H9 (cell line): ENCODE results near the gene FAM163B. TPM values are rescaled to one million over a fixed set of nuclear protein-coding genes. Genes with fewer than 3 reads are reported as not detected.

ENCODE experiments used
- DNase-seq: peaks from one replicate; pipeline ENCODE4 v3.0.0-alpha.2; 2017
- H2AFZ ChIP-seq: one replicate; pipeline ENCODE4 v1.6.1; 2013; ENCODE audit warnings: mild to moderate bottlenecking, low read length, control low read depth, moderate library complexity
- H2AK5ac ChIP-seq: 2 replicates; pipeline ENCODE4 v1.6.1; 2013; ENCODE audit warnings: low read length, control low read depth, mixed read lengths; ENCODE audit not compliant: insufficient read length
- H2BK120ac ChIP-seq: one replicate; pipeline ENCODE4 v1.6.1; 2013; ENCODE audit warnings: low read depth, mild to moderate bottlenecking, low read length, control low read depth, inconsistent platforms; ENCODE audit not compliant: poor library complexity, severe bottlenecking
- H2BK12ac ChIP-seq: 2 replicates; pipeline ENCODE4 v1.6.1; 2013; ENCODE audit warnings: low read length, control low read depth, mixed read lengths, low read depth; ENCODE audit not compliant: insufficient read length
- H2BK15ac ChIP-seq: 2 replicates; pipeline ENCODE4 v1.6.1; 2013; ENCODE audit warnings: low read depth, low read length, control low read depth
- H2BK20ac ChIP-seq: one replicate; pipeline ENCODE4 v1.6.1; 2013; ENCODE audit warnings: low read depth, mild to moderate bottlenecking, low read length, control low read depth, inconsistent platforms; ENCODE audit not compliant: poor library complexity, severe bottlenecking
- H2BK5ac ChIP-seq: 2 replicates; pipeline ENCODE4 v1.6.1; 2013; ENCODE audit warnings: low read length, control low read depth, mixed read lengths; ENCODE audit not compliant: insufficient read length
- H3K14ac ChIP-seq: 2 replicates; pipeline ENCODE4 v1.6.1; 2013; ENCODE audit warnings: low read length, control low read depth; ENCODE audit not compliant: insufficient read depth
- H3K18ac ChIP-seq: 2 replicates; pipeline ENCODE4 v1.6.1; 2013; ENCODE audit warnings: low read depth, mild to moderate bottlenecking, mixed read lengths, low read length, control low read depth; ENCODE audit not compliant: insufficient read length
- H3K23ac ChIP-seq: 2 replicates; pipeline ENCODE4 v1.6.1; 2013; ENCODE audit warnings: low read length, control low read depth, mixed read lengths, low read depth; ENCODE audit not compliant: insufficient read length
- H3K23me2 ChIP-seq: 2 replicates; pipeline ENCODE4 v1.6.1; 2013; ENCODE audit warnings: low read depth, mild to moderate bottlenecking, mixed read lengths, low read length, control low read depth; ENCODE audit not compliant: insufficient read length, poor library complexity, severe bottlenecking
- H3K27ac ChIP-seq: 2 replicates; pipeline ENCODE4 v1.5.1; 2013; ENCODE audit warnings: low read length, control low read depth, mixed read lengths, low read depth; ENCODE audit not compliant: insufficient read length
- H3K27me3 ChIP-seq: 2 replicates; pipeline ENCODE4 v1.6.1; 2013; ENCODE audit warnings: low read length, control low read depth, inconsistent platforms; ENCODE audit not compliant: insufficient read depth
- H3K4ac ChIP-seq: 2 replicates; pipeline ENCODE4 v1.6.1; 2013; ENCODE audit warnings: low read depth, mild to moderate bottlenecking, control low read depth, inconsistent platforms, low read length, moderate library complexity
- H3K4me1 ChIP-seq: 2 replicates; pipeline ENCODE4 v1.6.1; 2013; ENCODE audit warnings: low read length, control low read depth, inconsistent platforms; ENCODE audit not compliant: insufficient read depth
- H3K4me2 ChIP-seq: 2 replicates; pipeline ENCODE4 v1.6.1; 2013; ENCODE audit warnings: low read length, control low read depth, mixed read lengths; ENCODE audit not compliant: insufficient read length, insufficient read depth
- H3K56ac ChIP-seq: 2 replicates; pipeline ENCODE4 v1.6.1; 2013; ENCODE audit warnings: low read depth, mild to moderate bottlenecking, mixed read lengths, low read length, control low read depth; ENCODE audit not compliant: insufficient read length
- H3K79me1 ChIP-seq: 2 replicates; pipeline ENCODE4 v1.6.1; 2013; ENCODE audit warnings: low read depth, mild to moderate bottlenecking, moderate library complexity, low read length, control low read depth, inconsistent platforms; ENCODE audit not compliant: insufficient read depth, poor library complexity, severe bottlenecking
- H3K79me2 ChIP-seq: 2 replicates; pipeline ENCODE4 v1.6.1; 2013; ENCODE audit warnings: low read length, control low read depth, inconsistent platforms; ENCODE audit not compliant: insufficient read depth
- H3K9ac ChIP-seq: 2 replicates; pipeline ENCODE4 v1.6.1; 2013; ENCODE audit warnings: low read length, control low read depth, mixed read lengths; ENCODE audit not compliant: insufficient read length; ENCODE audit errors: extremely low read depth
- H3K9me3 ChIP-seq: one replicate; pipeline ENCODE4 v1.6.1; 2013; ENCODE audit warnings: low read depth, low read length, inconsistent platforms; ENCODE audit not compliant: control insufficient read depth
- H3T11ph ChIP-seq: one replicate; pipeline ENCODE4 v1.6.1; 2013; ENCODE audit warnings: mild to moderate bottlenecking, low read length, control low read depth, inconsistent platforms
- H4K20me1 ChIP-seq: one replicate; pipeline ENCODE4 v1.6.1; 2013; ENCODE audit not compliant: control insufficient read depth, insufficient read length, insufficient read depth
- H4K5ac ChIP-seq: 2 replicates; pipeline ENCODE4 v1.6.1; 2013; ENCODE audit warnings: low read depth, mild to moderate bottlenecking, mixed read lengths, low read length, control low read depth; ENCODE audit not compliant: insufficient read length
- H4K8ac ChIP-seq: replicated peaks from 2 replicates; pipeline ENCODE4 v1.6.1; 2013; ENCODE audit warnings: low read length, control low read depth, mixed read lengths, low read depth; ENCODE audit not compliant: insufficient read length
- H4K91ac ChIP-seq: 2 replicates; pipeline ENCODE4 v1.6.1; 2013; ENCODE audit warnings: low read depth, mild to moderate bottlenecking, moderate library complexity, mixed read lengths, low read length, control low read depth; ENCODE audit not compliant: insufficient read length
- H3K27ac Mint-ChIP-seq, 3 experiments: 2 replicates in 2 of 3; 3 replicates in 1 of 3; pipeline ENCODE4 v1.8.0; 2020 to 2021; ENCODE audit warnings: mixed read lengths in 3 of 3, mild to moderate bottlenecking in 1 of 3, moderate library complexity in 1 of 3
- H3K27me3 Mint-ChIP-seq: 2 replicates; pipeline ENCODE4 v1.8.0; 2021; ENCODE audit warnings: low read depth, mild to moderate bottlenecking, moderate library complexity, mixed read lengths
- H3K36me3 Mint-ChIP-seq, 3 experiments: 2 replicates in 2 of 3; 3 replicates in 1 of 3; pipeline ENCODE4 v1.8.0; 2020 to 2021; ENCODE audit warnings: low read depth in 3 of 3, mixed read lengths in 3 of 3; ENCODE audit not compliant: insufficient read depth in 1 of 3
- H3K4me1 Mint-ChIP-seq, 2 experiments: 2 replicates each; pipeline ENCODE4 v1.8.0; 2020; ENCODE audit warnings: mixed read lengths in 2 of 2
- H3K4me3 Mint-ChIP-seq, 2 experiments: 2 replicates in 1 of 2; 3 replicates in 1 of 2; pipeline ENCODE4 v1.8.0; 2020 to 2021; ENCODE audit warnings: mild to moderate bottlenecking in 2 of 2, mixed read lengths in 2 of 2, moderate library complexity in 1 of 2
- H3K9me3 Mint-ChIP-seq, 2 experiments: 2 replicates in 1 of 2; 3 replicates in 1 of 2; pipeline ENCODE4 v1.8.0; 2020; ENCODE audit warnings: mild to moderate bottlenecking in 2 of 2, mixed read lengths in 2 of 2, moderate library complexity in 1 of 2
- CTCF ChIP-seq: fragments of 200-600 bp; sonication (generic); conservative IDR thresholded peaks from 3 replicates; pipeline ENCODE4 v1.8.0; 2021; ENCODE audit warnings: antibody characterized with exemption, mild to moderate bottlenecking
- WGBS: extraction: QIAGEN DNeasy Blood & Tissue Kit; methylation state at CpG from one replicate; pipeline ENCODE4 v1.1.7; 2013; ENCODE audit warnings: missing lambda C conversion rate, low lambda C conversion rate, mixed read lengths; ENCODE audit not compliant: insufficient read length; ENCODE audit errors: extremely low coverage; 5-methylcytosine and 5-hydroxymethylcytosine counted together
- total RNA-seq: library from RNA; stranded (reverse); gene quantifications from 2 replicates; pipeline ENCODE4 v1.2.1, GENCODE V29; 2021

Gene FAM163B
- total RNA-seq, 1 experiment from 2014 or later, result 0.39 TPM

- no peaks in the 10 kb centered on the region for H3K79me1 ChIP-seq
- H4K20me1 ChIP-seq, result no peaks in the 10 kb centered on the region
- no peak overlapping the region for H2BK120ac ChIP-seq
- no peak overlapping the region for H4K5ac ChIP-seq
- no peak overlapping the region for H3K23ac ChIP-seq
- H2BK20ac ChIP-seq, result no peak overlapping the region
- no peak overlapping the region for H3K4ac ChIP-seq
- H3K14ac ChIP-seq, result no peak overlapping the region; the same call in 1 of the 2 replicates
- WGBS, result no CpG with 5 or more reads among the region's 3 CpGs
- Mint-ChIP-seq H3K27me3 (peaks cover 3% of the 10 kb centered on the region), H3K36me3 (no peaks in the 10 kb centered on the region), H3K27ac (no peak overlapping the region), H3K4me1 (peaks cover 45 to 57% of the 10 kb centered on the region in 2 experiments), H3K9me3 (no peaks in the 10 kb centered on the region), H3K4me3 (no peak overlapping the region)
- H4K8ac ChIP-seq, result no peak overlapping the region
- no peak overlapping the region for H3K27ac ChIP-seq
- H2AK5ac ChIP-seq, result no peak overlapping the region
- H3K18ac ChIP-seq, result no peak overlapping the region
- H3K9ac ChIP-seq, result no peak overlapping the region
- no peaks in the 10 kb centered on the region for H3K27me3 ChIP-seq
- no peak overlapping the region for H2AFZ ChIP-seq
- H2BK15ac ChIP-seq, result no peak overlapping the region
- H2BK12ac ChIP-seq, result no peak overlapping the region
- H4K91ac ChIP-seq, result no peak overlapping the region
- no peak overlapping the region for H2BK5ac ChIP-seq
- DNase-seq, result no peak
- no peak overlapping the region for H3K4me2 ChIP-seq
- no peak overlapping the region for H3K56ac ChIP-seq
- no peaks in the 10 kb centered on the region for H3K79me2 ChIP-seq
- no peaks in the 10 kb centered on the region; the same call in 1 of the 2 replicates for H3K4me1 ChIP-seq
- no peaks in the 10 kb centered on the region for H3K9me3 ChIP-seq
- H3T11ph ChIP-seq, result no peak overlapping the region
- H3K23me2 ChIP-seq, result no peaks in the 10 kb centered on the region
- no peak for TF ChIP-seq CTCF
Observed at GRCh38 chr9:133583111-133583510, 26.1 kb downstream of the FAM163B start.
